NCI-H345 treated with DMSO at 0.1 percent for 48 hours (cell line): ENCODE data around the gene CD40.

Source experiments
- DNase-seq: peaks from one replicate; lab custom pipeline; 2025; ENCODE audit not compliant: unreplicated experiment; lab: John Stamatoyannopoulos, UW

The CD40 gene

GRCh38 chr20:46117704-46118467, at the start of gene CD40:
CD40 (plus strand) TSS chr20:46118314; CDS start chr20:46118344, 30 bp downstream.
- peak; percentile 50 for DNase-seq

DNA sequence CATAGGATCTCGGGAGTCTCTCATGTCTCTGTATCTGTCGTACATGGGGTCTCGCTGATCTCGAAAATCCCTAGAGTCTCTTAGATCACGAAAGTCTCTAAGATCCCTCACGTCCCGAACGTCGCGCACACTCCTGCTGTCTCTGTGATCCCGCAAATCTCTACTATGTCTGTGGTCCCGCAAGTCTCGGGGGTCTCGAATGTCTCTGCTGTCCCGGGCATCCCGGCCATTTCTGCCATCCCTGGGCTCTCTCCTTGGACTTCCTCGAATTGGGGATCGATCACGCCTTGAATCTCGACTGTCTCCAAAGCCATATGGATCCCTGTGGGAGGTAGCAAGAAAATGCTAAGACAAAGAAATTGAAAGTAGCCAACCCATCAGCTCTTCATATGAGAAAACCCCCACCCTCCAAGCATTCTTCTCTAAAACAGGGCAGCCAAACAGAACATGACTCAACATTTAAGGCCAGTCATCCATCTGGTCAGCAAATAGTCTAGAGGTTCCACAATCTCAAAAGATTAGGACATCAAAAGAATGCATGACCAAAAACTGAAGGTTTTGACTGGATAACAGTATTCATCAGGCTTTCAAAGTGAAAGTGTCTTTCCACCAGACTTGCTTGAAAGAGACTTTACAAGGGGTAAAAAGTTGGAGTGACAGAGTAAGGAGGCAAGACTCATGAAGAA, 47.8 kb upstream of the CD40 start:
- DNase-seq = no peak

GRCh38 chr20:46071573-46071972, 46.5 kb upstream of the CD40 start:
- DNase-seq = no peak

DNA sequence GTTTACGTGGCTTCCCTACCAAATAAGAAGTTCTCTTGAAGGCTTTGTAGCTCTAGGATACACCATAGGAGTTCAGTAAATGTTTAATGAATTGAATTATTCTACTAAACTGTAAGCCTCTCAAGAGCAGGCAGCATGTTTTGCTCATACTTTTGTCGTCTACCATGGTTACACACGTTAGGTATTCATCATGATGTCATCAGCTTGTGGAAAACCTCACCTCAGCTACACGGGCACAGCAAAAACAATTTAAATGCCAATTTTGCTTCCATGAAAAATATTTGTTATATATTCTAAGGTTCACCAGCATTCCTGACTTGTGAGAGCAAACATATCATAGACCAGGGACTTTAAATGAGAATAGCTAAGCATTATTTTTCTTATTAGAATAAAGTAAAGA, 45.1 kb upstream of the CD40 start:
- no peak for DNase-seq

- no peak for DNase-seq
Observed at GRCh38 chr20:46073443-46073842, 44.7 kb upstream of the CD40 start.

DNA sequence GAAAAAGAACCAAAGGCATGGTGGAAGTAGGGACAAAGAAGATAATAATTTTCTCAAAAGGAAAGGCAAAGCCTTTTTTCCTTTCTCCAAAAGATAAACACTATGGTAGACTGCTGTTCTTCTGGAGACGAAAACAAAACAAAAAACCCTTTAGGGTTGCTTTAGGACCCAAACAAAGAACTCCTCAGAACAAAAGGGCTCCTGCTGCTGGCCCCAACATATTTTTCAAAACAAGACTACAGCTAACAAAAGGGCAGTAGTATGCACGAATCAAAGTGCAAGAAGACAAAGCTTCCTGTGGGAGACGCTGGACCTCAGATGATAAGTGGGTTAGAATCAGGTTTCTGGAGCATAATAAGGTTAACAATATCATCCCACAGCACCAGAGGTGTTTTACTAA, 44.1 kb upstream of the CD40 start:
- DNase-seq = no peak

DNA sequence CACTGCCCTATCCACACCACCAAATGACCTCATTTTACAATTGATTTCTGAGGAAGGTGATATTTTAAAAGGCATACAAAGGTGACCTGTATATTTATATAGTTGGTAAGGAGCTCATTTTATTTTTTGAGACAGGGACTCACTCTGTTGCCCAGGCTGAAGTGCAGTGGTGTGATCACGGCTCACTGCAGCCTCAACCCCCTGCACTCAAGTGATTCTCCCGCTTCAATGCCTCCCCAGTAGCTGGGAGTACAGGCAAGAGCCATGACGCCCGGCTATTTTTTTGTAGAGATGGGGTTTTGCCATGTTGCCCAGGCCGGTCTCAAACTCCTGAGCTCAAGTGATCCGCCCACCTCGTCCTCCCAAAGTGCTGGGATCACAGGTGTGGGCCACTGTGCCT, 41.3 kb upstream of the CD40 start:
- DNase-seq = no peak

GRCh38 chr20:46077642-46078305, 40.3 kb upstream of the CD40 start:
- DNase-seq = no peak

- no peak for DNase-seq
Observed at GRCh38 chr20:46078954-46079353, 39.2 kb upstream of the CD40 start.

- DNase-seq = no peak
Observed at GRCh38 chr20:46081074-46081473, 37.0 kb upstream of the CD40 start.

DNA sequence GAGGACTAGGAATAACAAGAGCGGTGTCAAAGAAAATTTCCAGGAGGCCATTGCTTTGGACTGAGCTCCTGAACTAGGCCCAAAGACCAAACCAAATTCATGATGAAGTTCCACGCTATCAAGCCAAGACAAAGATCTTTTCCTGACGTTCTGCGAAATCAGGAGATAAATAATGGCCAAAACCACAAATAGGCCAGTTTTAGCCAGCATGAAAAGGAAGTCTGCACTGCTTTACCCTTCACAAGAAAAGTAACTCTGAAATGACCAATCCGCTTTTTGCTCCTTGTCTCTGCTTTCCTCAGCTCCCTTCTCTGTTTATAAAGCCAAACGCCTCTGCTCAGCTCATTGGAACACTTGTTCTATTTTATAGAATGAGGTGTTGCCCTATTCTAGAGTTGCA, 35.0 kb upstream of the CD40 start:
- no peak for DNase-seq

- DNase-seq = no peak
Observed at GRCh38 chr20:46083531-46084061, 34.5 kb upstream of the CD40 start.

GRCh38 chr20:46084805-46085178, 33.3 kb upstream of the CD40 start:
- DNase-seq = no peak

- DNase-seq = no peak
Observed at GRCh38 chr20:46085179-46085851, 32.8 kb upstream of the CD40 start.

- DNase-seq = no peak
Observed at GRCh38 chr20:46087161-46087560, 31.0 kb upstream of the CD40 start.

GRCh38 chr20:46088409-46089166, 29.5 kb upstream of the CD40 start:
- DNase-seq = no peak

- DNase-seq = no peak
Observed at GRCh38 chr20:46089167-46089416, 29.0 kb upstream of the CD40 start.

- peak; percentile 97 for DNase-seq
Observed at GRCh38 chr20:46089417-46090388, 28.4 kb upstream of the CD40 start, which contains the start of gene NCOA5. NCOA5 (minus strand) TSS chr20:46089962; CDS start chr20:46079424, 10,538 bp downstream.
